ENCODE results near the gene PLA2G4F.

PLA2G4F gene

DNA sequence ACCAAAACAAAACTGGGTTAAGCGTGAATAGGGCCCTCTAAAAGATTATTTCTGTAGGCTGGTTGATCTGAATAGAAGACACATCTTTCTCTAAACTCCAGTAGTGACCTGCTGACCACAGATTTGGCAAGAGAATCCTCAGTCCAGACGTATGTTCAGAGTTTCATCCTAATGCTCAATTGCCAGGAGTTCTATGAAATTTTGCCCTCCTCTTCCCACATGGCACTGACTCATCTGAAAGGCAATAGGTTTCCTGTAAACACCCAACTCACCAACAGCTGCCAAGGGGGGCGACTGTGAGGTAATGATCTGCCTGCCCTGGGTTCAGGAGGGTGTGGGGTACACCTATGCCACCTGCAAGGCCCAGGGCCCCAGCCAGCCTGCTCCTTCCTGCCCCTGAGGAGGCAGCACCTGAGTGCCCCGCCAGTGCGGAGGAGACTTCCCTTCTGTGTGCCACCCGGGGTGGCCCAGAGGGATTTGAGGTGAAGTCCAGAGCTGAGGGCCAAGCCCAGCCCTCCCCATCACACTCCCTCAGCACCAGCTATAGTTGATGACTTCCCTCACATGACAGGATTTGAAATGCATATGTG, 53.7 kb downstream of the PLA2G4F start:
- ChIA-PET CTCF (interaction anchor here (0.8 to 1.0 kb wide), 2 partner anchors 10 to 113 kb away, joined by 3 read pairs; no protein-coding TSS in a partner anchor), POLR2A (no interaction called here)
- no peak for DNase-seq (ENCODE audit: extremely low spot score)
- TF ChIP-seq, protein P1, sequence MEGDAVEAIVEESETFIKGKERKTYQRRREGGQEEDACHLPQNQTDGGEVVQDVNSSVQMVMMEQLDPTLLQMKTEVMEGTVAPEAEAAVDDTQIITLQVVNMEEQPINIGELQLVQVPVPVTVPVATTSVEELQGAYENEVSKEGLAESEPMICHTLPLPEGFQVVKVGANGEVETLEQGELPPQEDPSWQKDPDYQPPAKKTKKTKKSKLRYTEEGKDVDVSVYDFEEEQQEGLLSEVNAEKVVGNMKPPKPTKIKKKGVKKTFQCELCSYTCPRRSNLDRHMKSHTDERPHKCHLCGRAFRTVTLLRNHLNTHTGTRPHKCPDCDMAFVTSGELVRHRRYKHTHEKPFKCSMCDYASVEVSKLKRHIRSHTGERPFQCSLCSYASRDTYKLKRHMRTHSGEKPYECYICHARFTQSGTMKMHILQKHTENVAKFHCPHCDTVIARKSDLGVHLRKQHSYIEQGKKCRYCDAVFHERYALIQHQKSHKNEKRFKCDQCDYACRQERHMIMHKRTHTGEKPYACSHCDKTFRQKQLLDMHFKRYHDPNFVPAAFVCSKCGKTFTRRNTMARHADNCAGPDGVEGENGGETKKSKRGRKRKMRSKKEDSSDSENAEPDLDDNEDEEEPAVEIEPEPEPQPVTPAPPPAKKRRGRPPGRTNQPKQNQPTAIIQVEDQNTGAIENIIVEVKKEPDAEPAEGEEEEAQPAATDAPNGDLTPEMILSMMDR (IDR thresholded peaks at IDR 0.05; ENCODE audit: control extremely low read depth, extremely low read depth, low read depth, missing control alignments), result no peak

DNA sequence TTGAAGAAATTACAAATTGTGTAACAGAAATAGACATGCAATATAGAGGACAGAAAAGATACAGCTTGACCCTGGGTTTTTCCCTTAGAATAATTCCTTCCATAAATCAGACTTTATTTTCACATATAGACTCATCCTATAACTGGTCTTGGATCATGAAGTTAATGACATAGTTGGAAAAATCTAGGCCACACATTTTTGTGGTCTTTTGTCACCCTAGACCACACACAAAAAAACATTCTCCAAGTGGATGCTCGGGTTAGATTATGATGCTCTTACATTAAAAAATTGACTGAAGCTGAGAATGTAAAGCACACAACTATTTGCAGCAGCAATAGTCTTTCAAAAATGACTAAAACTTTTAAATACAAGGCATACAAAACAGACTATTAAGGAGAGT, 54.6 kb downstream of the PLA2G4F start:
- CTCF ChIA-PET, result no interaction called here
- TF ChIP-seq, protein P1 (IDR thresholded peaks at IDR 0.05; ENCODE audit: control extremely low read depth, extremely low read depth, low read depth, missing control alignments), result no peak
- no peak for DNase-seq (ENCODE audit: extremely low spot score)
- POLR2A ChIA-PET, result no interaction called here

DNA sequence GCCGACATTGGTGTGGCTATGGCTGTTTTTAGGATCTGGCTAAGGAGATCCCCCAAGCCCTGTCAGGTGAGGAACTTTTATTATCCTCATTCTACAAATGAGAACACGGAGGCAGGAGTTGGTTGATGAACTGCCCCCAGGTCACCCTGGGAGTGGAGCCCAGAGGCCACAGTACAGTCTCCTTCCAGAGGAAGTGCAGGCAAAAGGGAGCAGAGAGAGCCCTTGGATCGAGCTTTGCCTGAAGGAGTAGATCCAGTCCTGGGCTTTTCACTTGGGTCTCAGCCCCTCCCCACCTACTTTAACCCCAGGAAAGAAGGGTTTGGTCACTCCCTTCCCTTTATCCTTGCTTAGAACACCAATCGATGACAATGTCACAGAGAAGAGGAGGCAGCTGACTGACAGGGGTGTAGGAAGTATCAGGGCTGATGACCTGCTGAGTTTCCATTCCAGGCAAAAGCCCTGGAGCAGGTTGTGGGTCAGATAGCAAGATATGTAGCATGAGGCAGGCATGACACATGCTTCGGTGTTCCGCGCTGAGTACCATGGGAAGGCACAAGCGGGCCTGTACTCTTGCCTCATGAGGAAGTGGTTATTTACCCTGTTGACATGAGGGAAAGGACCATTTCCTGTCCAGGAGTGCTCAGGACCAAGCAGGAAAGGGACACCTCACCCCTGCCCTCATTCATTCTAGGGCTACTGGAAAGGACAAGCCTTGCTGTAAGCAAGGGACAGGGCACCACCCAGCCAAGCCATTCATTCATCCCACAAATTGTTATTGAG, 56.2 kb downstream of the PLA2G4F start:
- ChIA-PET CTCF (interaction anchor here (1.2 to 2.0 kb wide), 3 partner anchors 8 to 19 kb away, joined by 3 to 5 read pairs (median 3); no protein-coding TSS in a partner anchor), POLR2A (no interaction called here)
- no peak for DNase-seq (ENCODE audit: extremely low spot score)

DNA sequence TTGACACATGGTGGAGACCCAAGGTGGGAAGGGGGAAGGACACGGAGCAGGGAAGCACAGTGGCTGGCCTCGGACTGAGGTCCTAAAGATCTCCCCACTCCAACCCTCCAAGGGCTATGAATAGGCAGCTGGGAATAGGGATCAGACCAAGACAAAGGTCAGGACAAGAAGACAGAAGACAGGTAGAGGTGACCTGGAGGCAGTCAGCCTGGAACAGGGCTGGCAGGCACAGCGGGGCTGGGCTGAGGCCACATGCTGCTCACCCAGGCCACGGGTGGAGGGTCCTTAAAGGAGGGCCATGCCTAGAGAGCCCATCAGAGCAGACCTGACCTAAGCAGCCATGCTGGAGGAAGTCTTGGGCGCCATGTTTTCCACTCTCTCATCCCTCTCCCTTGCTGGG, 59.4 kb downstream of the PLA2G4F start:
- ChIA-PET POLR2A (no interaction called here), CTCF (interaction anchor here (7.8 kb wide), 1 partner anchor 13 kb away, joined by 54 read pairs; no protein-coding TSS in a partner anchor)
- no peak for DNase-seq (ENCODE audit: extremely low spot score)
- TF ChIP-seq, protein P1 (IDR thresholded peaks at IDR 0.05; ENCODE audit: control extremely low read depth, extremely low read depth, low read depth, missing control alignments), result no peak

More for the DNA sequence above, 56.2 kb downstream of the PLA2G4F start:
- TF ChIP-seq, protein P1 (IDR thresholded peaks at IDR 0.05; ENCODE audit: control extremely low read depth, extremely low read depth, low read depth, missing control alignments), result no peak

DNA sequence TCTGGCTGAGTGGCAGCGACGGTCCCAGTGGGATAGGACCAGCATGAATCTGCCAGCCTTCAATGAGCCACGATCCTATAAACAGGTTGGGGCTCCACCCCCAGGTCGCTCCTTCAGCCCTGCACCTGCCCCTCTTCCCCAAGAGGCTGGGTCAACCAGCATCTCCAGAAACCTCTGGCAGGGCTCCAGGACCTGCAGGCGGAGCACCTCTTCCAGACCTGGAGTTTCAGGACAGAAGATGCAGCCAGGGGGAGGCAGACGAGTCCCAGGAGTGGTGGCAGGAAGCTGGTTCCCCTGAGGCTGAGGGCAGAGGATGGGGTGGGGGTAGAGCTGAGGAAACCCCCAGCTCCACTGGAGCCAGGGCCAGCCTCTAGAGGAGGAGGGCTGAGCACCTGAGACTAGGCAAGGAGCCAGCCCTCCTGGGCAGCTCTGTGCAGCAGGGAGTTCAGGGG, 61.9 kb downstream of the PLA2G4F start, which contains the start of gene PLA2G4D:
Gene PLA2G4D (minus strand): TSS at position 51 of the 452 bp plus-strand sequence. CDS start 103 bp downstream, outside the sequence.
- CTCF ChIA-PET, result interaction anchor here (0.6 to 7.8 kb wide), 6 partner anchors 11 to 105 kb away, joined by 3 to 54 read pairs (median 3); no protein-coding TSS in a partner anchor
- POLR2A ChIA-PET, result no interaction called here
- TF ChIP-seq, protein P1 (IDR thresholded peaks at IDR 0.05; ENCODE audit: control extremely low read depth, extremely low read depth, low read depth, missing control alignments), result no peak
- DNase-seq (ENCODE audit: extremely low spot score), result no peak

DNA sequence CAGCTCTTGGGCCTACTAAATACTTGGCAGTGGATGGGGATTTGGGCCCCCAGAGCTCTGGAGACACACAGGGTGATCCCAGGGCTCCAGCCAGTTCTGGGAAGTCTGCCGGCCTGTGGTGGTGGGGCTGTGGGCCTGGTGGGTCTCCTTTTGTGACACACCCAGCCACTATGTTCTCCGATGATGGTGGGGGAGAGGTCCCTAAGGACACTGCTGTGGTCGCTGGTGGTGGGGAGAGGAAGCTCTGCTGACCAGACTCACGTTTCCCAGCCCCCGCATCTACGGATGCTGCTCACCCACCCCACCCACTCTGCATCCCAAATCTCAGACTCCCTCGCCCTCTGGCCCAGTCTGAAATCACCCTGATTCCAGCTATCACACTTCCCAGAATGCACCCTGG, 62.5 kb downstream of the PLA2G4F start:
- POLR2A ChIA-PET, result no interaction called here
- CTCF ChIA-PET, result interaction anchor here (0.6 to 7.8 kb wide), 7 partner anchors 10 to 104 kb away, joined by 3 to 54 read pairs (median 3); no protein-coding TSS in a partner anchor
- TF ChIP-seq, protein P1 (IDR thresholded peaks at IDR 0.05; ENCODE audit: control extremely low read depth, extremely low read depth, low read depth, missing control alignments), result no peak
- DNase-seq (ENCODE audit: extremely low spot score), result no peak
